A673 (cell line): Measurements from ENCODE around the gene SPECC1. TPM values are rescaled to one million over a fixed set of nuclear protein-coding genes. Genes with fewer than 3 reads are reported as not detected.

Experiments used
- BruUV-seq: library from RNA; stranded (reverse); fragments of 400-500 nt; replicated peaks from 2 replicates; lab custom pipeline; 2021; lab: Mats Ljungman, UMichigan
- CTCF ChIA-PET: fragments of 300-600 bp; sonication (Branson Sonifier 250); formaldehyde crosslinking; loops from one replicate; lab custom pipeline; 2022; ENCODE audit warnings: antibody characterized with exemption; lab: Charles Lee
- POLR2A ChIA-PET: fragments of 300-600 bp; sonication (Branson Sonifier 250); formaldehyde crosslinking; loops from one replicate; lab custom pipeline; 2022; ENCODE audit warnings: antibody characterized with exemption; ENCODE audit not compliant: low non-redundant PET; lab: Charles Lee
- DNase-seq: peaks from one replicate; pipeline ENCODE4 v3.0.0-alpha.2; 2015; ENCODE audit warnings: low spot score
- H3K27ac ChIP-seq: fragments of 200-600 bp; sonication (generic); 2 replicates; pipeline ENCODE4 v1.5.1; 2016; ENCODE audit warnings: mixed run types, low read depth, mild to moderate bottlenecking, mixed read lengths, antibody characterized with exemption, low read length; ENCODE audit not compliant: poor library complexity, severe bottlenecking
- H3K27me3 ChIP-seq: fragments of 200-600 bp; sonication (generic); replicated peaks from 2 replicates; pipeline ENCODE4 v1.6.1; 2017; ENCODE audit warnings: mixed run types, low read depth, mild to moderate bottlenecking, mixed read lengths, antibody characterized with exemption, low read length; ENCODE audit not compliant: insufficient read depth, poor library complexity
- H3K36me3 ChIP-seq: fragments of 200-600 bp; sonication (generic); 2 replicates; pipeline ENCODE4 v1.6.1; 2016; ENCODE audit warnings: mixed run types, mild to moderate bottlenecking, mixed read lengths, antibody characterized with exemption, low read length; ENCODE audit not compliant: insufficient read depth, poor library complexity, severe bottlenecking
- H3K4me1 ChIP-seq: fragments of 200-600 bp; sonication (generic); 2 replicates; pipeline ENCODE4 v1.6.1; 2017; ENCODE audit warnings: mixed run types, mild to moderate bottlenecking, mixed read lengths, antibody characterized with exemption, low read length; ENCODE audit not compliant: insufficient read depth, poor library complexity, severe bottlenecking
- H3K4me3 ChIP-seq: fragments of 200-600 bp; sonication (generic); 2 replicates; pipeline ENCODE4 v1.5.1; 2016; ENCODE audit warnings: low read depth, mixed run types, mild to moderate bottlenecking, mixed read lengths, low read length; ENCODE audit not compliant: poor library complexity, severe bottlenecking
- H3K9me3 ChIP-seq: fragments of 200-600 bp; sonication (generic); 2 replicates; pipeline ENCODE4 v1.6.1; 2016; ENCODE audit warnings: mixed run types, low read depth, mild to moderate bottlenecking, mixed read lengths, antibody characterized with exemption, low read length; ENCODE audit not compliant: poor library complexity, severe bottlenecking
- EZH2 ChIP-seq: fragments of 200-600 bp; sonication (generic); IDR thresholded peaks from 2 replicates; pipeline ENCODE4 v1.6.1; 2017; ENCODE audit warnings: borderline replicate concordance, low read depth, mild to moderate bottlenecking, mixed read lengths, antibody characterized with exemption, low read length; ENCODE audit not compliant: poor library complexity, severe bottlenecking
- intact Hi-C: fragments of 100-400 bp; cut with micrococcal nuclease; formaldehyde crosslinking; loops from one replicate; pipeline ENCODE4 v1.10.0; 2022; ENCODE audit not compliant: unreplicated experiment
- total RNA-seq: library from RNA; stranded (reverse); gene quantifications from 2 replicates; pipeline ENCODE4 v1.2.3, GENCODE V29; 2021
- TF ChIP-seq, protein P1 (sequence below): fragments of 300-800, 200-600 bp; sonication (generic); conservative IDR thresholded peaks from 2 replicates; pipeline ENCODE4 v1.5.1; 2017; ENCODE audit warnings: low read depth, mild to moderate bottlenecking, antibody characterized with exemption, low read length, moderate library complexity, mixed read lengths

Gene SPECC1
- total RNA-seq, 1 experiment from 2014 or later: 5.8 TPM

GRCh38 chr17:20213449-20213848 is 204.3 kb downstream of the SPECC1 start:
- no peak for DNase-seq
- no peaks in the 10 kb centered on the region for H3K27me3 ChIP-seq
- no TSS peak for BruUV-seq
- no peaks in the 10 kb centered on the region for H3K36me3 ChIP-seq
- no peaks in the 10 kb centered on the region for H3K9me3 ChIP-seq
- H3K27ac ChIP-seq: no peak overlapping the region
- intact Hi-C loops: no loop called here
- TF ChIP-seq, protein P1, sequence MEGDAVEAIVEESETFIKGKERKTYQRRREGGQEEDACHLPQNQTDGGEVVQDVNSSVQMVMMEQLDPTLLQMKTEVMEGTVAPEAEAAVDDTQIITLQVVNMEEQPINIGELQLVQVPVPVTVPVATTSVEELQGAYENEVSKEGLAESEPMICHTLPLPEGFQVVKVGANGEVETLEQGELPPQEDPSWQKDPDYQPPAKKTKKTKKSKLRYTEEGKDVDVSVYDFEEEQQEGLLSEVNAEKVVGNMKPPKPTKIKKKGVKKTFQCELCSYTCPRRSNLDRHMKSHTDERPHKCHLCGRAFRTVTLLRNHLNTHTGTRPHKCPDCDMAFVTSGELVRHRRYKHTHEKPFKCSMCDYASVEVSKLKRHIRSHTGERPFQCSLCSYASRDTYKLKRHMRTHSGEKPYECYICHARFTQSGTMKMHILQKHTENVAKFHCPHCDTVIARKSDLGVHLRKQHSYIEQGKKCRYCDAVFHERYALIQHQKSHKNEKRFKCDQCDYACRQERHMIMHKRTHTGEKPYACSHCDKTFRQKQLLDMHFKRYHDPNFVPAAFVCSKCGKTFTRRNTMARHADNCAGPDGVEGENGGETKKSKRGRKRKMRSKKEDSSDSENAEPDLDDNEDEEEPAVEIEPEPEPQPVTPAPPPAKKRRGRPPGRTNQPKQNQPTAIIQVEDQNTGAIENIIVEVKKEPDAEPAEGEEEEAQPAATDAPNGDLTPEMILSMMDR: no peak
- no peak for TF ChIP-seq EZH2
- ChIA-PET POLR2A (interaction anchor here (0.6 kb wide), 1 partner anchor 84 kb away, joined by 5 read pairs; no protein-coding TSS in a partner anchor), CTCF (no interaction called here)
- no peaks in the 10 kb centered on the region for H3K4me1 ChIP-seq
- no peak overlapping the region for H3K4me3 ChIP-seq

DNA sequence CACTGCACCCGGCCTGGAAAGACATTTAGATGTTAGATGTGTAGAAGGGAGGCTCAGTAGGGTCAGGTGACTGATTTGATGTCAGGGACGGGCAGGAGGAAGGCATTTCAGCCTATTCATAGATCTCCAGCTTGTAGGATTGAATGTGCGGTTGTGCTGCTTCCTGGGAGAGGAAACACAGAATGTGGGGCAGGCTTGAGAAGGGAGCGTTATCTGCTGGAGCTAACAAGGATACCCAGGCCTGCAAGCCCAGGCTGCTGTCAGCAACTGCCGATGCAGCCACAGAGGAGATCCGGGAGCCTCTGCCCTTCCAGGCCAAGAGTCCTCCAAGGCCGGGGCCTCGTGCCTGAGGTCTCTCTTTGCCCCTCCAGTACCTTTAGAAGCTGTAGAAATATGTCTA is 205.6 kb downstream of the SPECC1 start:
- Histone ChIP-seq H3K27ac (no peak overlapping the region), H3K27me3 (no peaks in the 10 kb centered on the region), H3K36me3 (no peaks in the 10 kb centered on the region), H3K4me1 (no peaks in the 10 kb centered on the region), H3K9me3 (no peaks in the 10 kb centered on the region), H3K4me3 (no peak overlapping the region)
- intact Hi-C loops: no loop called here
- no peak for DNase-seq
- BruUV-seq: no TSS peak
- POLR2A ChIA-PET: no interaction called here
- TF ChIP-seq, protein P1: no peak
- no peak for TF ChIP-seq EZH2
- CTCF ChIA-PET: no interaction called here

DNA sequence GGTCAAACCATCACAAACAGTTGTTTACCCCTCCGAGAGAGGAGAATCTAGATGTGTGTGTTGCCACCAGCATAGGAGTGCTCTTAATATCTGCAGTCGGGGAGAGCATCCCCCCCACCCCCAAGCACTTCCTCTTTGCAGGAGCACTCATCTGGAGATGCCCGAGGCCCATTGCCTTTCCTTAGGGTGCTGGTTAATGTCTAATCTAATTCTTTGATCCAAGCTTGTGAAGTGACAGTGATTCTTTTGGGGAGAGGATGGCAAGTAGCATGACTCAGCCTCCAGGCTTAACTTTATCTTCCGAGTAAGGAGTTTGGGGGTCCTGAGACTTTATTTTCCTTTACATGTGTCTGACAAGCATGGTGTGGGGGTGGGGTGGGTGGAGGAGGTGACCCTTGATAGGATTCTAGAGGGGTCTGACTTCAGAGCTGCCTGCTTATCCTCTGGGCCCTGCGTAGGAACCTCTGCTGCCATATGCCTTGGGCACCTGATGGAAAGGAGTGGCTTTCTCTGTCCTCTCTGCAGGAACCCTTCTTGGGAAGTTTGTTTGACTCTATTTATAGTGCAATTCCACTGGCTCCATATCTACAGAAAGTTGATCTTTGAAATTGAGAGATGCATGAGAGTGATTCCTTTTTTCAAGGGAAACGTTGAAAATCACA is 207.1 kb downstream of the SPECC1 start:
- DNase-seq: no peak
- intact Hi-C loops: no loop called here
- no TSS peak for BruUV-seq
- Histone ChIP-seq H3K27me3 (no peaks in the 10 kb centered on the region), H3K9me3 (no peaks in the 10 kb centered on the region), H3K4me1 (no peaks in the 10 kb centered on the region), H3K4me3 (no peak overlapping the region), H3K36me3 (no peaks in the 10 kb centered on the region), H3K27ac (no peak overlapping the region)
- TF ChIP-seq, protein P1: no peak
- no peak for TF ChIP-seq EZH2
- ChIA-PET POLR2A (no interaction called here), CTCF (no interaction called here)
